K562 (cell line): Measurements from ENCODE around the gene COX7A1.

Experiments used
- CTCF ChIP-seq, 3 experiments: IDR thresholded peaks in 2 of 3; conservative IDR thresholded peaks in 1 of 3; 2 replicates each; pipeline ENCODE4 v1.5.1; 2011 to 2012; ENCODE audit warnings: low read length in 3 of 3, mild to moderate bottlenecking in 3 of 3, control low read depth in 2 of 3, improper control_type of control experiment in 1 of 3, inconsistent platforms in 1 of 3, low read depth in 1 of 3, mixed read lengths in 1 of 3, moderate library complexity in 1 of 3; ENCODE audit not compliant: insufficient read depth in 2 of 3
- POLR2A ChIP-seq: fragments of 450-650 bp; conservative IDR thresholded peaks from 2 replicates; pipeline ENCODE4 v1.6.1; 2016
- RFX5 ChIP-seq: IDR thresholded peaks from 2 replicates; pipeline ENCODE4 v1.6.1; 2011; ENCODE audit warnings: low read depth, mild to moderate bottlenecking, improper control_type of control experiment, low read length
- SP1 ChIP-seq: sonication (generic); formaldehyde crosslinking; IDR thresholded peaks from 2 replicates; pipeline ENCODE4 v1.8.1; 2022; ENCODE audit warnings: mild to moderate bottlenecking, missing genetic modification reagents

DNA sequence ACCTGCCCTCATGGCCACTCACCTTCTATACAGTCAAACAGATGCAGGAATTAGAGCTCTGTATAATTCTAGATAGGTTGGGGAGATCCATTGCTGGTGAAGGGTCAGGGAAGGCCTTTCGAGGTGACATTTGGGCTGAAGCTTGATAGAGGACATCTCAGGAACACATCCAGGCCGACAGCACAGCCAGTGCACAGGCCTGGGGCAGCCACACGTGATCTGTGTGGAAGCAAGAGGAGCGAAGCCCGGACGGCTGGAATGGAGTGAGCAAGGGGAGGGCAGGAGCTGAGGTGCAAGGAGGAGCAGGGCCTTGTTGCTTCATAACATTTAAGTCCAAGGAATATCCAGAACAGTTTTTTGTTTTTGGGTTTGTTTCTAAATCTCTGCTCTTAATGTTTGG is 45.8 kb downstream of the COX7A1 start:
- TF ChIP-seq CTCF (IDR thresholded peaks at IDR 0.05 in 2 of 3, conservative IDR thresholded peaks at IDR 0.05 in 1 of 3; ENCODE audit: insufficient read depth in 2 of 3, low read depth in 1 of 3, low read length in 3 of 3) = no peak
- no peak for TF ChIP-seq RFX5
- no peak for TF ChIP-seq SP1
- TF ChIP-seq POLR2A = no peak
